ENCODE results near the gene JPH3.
"Not testable (repeated sequence)": the region's sequence is repeated elsewhere in the genome, so short reads cannot be mapped to it uniquely, and the experiment has no call there.

JPH3 gene

DNA sequence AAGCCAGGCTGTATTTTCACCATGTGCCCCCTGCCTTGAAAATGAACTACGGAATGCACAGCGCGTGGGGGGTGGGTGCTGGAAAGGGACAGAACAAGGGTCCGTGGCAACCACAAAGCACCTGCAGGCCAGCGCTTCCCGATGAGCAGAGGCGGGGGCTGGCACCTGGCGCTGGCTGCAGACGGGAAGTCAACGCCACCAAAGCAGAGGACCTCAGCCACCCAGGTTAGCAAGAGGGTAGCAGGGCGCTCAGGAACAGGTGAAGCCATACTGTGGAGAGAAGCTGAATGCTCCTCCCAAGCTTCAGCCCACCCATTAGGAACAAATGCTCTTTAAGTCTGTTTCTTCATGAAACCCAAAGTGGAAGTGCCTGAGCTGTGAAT is 98.8 kb downstream of the JPH3 start:
- DNase-seq: no peak

DNA sequence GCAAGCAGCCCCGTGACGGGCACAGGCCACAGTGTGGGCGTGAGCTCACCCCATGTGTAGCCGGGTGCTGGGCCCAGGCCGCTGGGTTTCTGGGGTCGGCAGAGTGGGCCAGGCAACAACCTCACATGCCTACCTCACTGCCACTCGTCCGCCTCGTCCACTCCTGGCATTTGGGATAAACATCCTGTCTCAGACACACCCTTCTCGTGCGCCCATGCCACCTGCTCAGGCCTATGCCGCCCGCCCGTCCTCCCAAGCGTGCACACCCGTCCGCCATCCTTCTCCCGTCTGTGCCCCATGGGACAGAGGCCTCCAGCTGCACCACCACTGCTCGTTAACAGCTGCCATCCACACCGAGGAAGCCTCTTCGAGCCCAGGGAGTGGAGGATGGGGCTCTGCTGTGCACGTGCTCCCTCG is 99.2 kb downstream of the JPH3 start:
- no peak for DNase-seq

DNA sequence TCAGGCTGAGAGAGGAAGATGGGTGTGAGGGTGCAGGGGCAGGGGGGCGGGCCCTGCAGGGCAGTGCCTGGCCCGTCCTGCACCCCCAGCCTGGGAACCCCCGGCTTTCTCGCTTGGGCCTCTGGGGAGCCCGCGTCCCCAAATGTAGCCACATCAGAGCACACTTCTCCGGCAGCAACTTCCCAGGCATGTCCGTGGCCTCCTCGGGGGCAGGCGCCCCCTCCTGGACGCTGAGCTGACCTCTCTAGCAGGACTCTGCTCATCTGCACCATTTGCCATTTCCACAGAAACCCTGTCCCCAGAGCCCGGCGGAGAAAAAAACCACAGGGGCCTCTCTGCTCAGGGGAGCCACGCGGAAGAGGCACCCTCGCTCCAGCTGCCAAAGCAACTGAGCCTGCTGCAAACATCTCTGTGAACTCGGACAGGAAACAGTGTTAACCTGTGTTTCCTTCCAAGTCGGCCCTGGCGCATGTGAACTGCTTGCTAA is 100.1 kb downstream of the JPH3 start:
- peak; percentile 58 for DNase-seq

DNA sequence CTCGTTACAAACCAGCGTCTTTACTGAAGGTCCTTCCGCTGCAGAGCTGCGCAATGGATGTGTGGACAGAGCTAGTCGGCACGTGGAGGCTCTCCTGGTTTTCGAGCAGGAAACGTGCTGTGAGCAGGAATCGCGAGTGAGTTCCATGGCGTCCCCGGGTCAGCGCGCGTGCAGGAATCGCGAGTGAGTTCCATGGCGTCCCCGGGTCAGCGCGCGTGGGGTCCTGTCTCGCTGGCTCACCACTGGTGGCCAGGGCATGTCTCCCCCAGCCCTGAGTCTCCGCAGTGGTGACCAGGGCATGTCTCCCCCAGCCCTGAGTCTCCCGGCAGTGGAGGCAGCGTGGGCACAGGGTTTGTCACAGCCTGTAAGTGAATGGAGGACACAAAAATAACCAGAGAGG is 100.8 kb downstream of the JPH3 start:
- DNase-seq: no peak

DNA sequence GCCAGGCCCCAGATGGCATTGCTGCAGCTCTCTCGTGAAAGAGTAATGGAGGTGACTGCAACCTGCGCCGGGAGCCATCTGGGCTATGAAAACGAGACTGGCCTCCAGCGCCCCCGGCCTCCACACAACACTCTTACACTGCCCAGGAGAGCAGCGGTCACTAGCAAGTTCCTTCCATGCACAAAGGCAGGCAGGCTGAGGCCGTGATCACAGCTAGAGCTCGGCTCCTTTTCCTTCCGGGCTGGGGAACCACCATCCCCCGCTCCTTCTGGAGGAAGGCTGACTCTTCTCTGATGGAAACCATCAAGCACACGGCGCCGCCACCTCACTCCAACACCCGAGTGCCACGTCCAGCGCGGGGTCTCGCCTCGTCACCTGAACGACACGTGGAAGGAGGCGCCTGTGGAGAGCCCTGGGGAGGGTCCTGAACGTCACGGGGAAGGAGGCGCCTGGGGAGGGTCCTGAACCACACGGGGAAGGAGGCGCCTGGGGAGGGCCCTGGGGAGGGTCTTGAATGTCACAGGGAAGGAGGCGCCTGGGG is 101.6 kb downstream of the JPH3 start:
- DNase-seq: no peak

DNA sequence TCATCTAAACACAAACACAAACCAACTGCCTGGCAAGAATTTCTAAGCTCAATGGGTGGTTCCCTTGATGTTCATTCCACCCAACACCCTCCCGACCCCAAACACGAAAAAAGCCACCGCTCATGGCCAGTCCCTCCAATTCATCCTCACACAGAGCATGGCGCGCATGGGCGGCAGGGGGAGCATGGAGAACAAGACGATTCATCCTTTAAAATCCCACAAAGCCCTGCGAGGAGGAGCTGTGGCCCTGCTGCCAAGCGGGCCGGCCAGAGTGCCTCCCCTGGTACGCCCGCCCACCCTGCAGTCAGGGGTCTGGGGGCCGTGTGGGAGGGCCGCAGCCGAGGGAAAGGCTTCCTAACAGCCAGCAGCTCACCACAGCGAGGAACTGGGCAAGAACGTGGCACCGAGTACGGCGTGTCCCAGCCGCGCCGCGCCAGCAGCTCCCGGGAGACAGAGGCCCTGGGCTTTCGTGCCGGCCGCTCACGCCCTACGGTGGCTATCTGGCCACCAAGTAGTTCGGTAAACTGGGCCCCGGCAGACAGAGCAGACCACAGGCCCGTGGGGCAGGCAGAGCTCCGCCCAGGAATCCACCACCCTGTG is 102.5 kb downstream of the JPH3 start:
- DNase-seq: no peak

DNA sequence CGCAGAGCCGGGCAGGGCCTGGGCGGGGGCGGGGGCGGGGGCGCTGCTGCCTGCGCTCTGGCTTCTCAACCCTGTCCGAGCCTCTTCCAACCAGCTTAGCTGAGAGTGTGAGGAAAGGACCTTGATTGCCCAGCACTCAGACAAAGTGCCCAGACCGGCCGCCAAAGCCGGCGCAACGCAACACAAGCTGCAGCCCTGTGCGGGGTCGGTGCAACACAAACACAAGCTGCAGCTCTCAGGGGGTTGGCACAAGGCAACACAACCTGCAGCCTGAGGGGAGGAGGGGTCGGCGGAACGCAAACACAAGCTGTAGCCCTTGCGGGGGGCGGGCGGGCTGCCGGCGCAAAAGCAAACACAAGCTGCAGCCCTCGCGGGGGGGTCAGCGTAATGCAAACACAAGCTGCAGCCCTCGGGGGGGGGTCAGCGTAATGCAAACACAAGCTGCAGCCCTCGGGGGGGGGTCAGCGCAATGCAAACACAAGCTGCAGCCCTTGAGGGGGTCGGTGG is 103.5 kb downstream of the JPH3 start:
- peak; percentile 22 for DNase-seq

DNA sequence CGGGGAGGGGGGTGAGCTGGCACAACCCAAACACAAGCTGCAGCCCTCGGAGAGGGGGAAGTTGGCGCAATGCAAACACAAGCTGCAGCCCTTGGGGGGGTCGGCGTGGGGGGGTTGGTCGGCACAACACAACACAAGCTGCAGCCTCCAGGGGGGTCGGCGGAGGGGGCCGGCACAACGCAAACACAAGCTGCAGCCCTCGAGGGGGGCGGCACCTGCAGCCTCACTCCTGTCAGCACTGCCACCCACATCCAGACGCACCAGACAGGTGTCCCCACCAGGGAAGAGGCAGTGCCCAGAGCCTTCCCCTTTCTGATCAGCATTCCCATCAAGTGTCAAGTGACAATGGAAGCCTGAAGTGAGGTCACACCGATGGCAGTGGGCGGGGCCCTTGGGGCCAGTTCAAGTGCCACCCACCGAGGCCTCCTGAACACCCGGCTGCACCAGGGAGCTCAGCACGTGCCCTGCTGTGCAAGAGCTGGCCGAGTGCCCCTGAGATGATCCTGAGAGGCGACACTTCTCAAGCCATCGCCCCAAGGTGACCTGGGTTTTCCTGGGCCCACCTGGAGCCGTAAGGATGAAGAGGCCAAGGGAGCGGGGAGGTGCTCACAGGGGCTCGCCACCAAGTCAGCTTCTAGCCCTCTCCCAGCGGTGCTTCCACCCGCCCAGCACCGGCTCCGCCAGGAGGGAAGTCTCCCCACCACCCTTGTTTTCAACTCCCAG is 104.1 kb downstream of the JPH3 start:
- peak; percentile 27 for DNase-seq

DNA sequence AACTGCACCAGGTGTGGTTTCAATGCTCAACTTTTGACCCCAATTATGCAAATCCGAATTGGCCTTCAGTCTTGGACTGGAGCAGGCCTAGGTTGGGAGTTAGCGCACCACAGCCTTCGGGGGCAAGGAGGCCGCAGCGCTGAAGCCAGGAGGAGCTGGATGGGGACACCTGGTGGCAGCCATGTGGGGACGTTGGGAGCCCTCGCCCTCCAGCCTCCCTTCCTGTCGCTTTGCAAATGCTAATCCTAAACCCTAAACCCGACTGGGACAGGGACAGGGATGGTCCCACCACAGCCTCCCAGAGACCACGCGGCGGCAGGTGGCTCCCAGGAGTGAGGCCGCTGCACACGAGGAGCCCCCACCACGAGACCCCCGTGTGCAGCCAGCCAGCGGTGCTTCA is 104.8 kb downstream of the JPH3 start:
- DNase-seq: no peak

DNA sequence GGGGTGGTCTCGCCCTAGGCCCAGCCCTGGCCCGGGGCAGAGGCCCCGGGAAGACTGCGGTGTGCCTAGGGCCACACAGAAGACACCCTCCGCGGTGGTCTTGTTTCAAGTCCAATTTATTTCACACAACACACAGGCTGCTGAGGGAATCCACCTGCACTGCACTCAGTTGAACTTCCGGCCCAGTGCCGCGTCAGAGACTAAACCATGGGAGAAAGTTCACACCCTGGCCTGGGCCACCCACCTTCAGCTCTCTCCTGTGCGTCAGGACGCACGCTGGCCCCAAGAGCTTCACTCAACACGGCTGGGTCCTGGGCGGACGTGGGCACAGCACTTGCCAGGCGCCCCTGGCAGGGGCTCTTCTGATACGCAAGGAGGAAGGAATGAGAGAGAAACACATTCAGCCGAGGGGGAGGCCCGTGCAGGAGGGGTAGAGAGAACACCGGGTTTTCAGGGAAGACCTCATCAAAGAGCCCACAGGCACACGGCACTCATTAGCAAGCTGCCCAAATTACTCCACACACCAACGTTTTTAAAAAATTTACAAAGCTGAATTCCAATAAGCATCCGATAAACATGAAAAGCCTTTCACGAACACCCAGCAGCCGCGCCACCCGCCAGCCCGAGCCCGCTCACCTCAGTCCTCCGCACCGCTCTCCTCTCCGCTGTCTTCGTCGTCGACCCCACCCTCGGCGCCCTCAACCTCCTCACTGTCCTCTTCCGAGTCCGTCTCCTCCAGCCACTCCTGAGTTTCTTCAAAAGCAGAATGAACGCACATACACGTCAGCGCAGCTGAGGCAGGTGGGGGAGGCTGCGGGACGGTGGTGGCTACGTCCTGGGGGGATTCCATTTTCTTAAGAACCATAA is 105.6 kb downstream of the JPH3 start:
- no peak for DNase-seq

DNA sequence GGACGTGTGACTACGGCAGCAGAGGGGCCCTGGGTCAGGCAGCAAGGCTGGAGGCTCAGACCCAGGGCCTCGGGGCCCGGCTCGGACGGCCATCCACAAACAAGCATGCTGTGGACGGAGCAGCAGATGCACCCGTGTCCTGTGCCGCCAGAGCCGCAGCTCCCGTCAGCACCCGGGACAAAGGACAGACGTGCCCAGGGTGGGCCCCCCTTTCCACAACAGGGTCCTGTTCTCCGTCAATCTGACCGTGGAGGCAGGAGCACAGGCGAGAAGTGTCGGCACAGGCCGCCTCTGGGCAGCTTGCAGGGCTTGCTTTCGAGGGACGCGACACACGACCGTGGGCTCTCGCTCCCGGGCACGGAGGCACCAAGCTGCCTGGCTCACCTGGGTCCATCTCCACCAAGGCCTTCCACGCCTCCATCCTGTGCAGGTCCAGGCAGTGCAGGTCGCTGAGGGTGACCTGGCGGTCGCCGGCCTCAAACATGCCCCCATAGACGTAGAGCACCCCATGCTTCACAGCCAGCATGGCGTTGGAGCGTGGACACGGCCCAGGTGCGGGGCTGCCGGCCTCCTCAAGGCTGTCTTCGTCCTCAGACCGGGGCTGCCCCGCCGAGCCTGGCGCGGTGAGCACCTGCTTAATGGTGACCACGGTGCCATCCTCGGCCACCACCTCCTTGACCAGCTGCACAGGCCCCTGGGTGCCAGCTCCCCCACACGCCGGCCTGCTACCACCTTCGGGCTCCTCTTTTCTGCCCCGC is 106.8 kb downstream of the JPH3 start:
- DNase-seq: no peak

DNA sequence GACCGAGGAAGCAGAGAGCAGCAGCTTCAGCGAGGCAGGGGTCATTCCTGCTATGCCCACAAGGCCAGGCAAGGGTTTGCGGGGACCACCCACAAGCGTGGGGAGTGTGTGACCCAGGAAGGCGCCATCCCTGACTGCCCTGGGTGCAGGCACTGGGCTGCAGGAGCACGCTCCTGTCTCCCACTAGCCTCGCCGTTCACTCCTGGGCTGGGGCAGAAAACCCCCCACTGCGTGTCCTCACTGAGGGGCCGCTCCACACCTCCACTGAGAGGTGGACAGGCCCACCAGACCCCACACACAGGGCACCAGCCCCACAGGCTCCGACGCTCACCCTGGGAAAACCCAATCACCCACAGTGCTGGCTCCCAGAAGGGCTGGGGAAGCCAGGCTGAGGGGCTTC is 107.4 kb downstream of the JPH3 start:
- no peak for DNase-seq

DNA sequence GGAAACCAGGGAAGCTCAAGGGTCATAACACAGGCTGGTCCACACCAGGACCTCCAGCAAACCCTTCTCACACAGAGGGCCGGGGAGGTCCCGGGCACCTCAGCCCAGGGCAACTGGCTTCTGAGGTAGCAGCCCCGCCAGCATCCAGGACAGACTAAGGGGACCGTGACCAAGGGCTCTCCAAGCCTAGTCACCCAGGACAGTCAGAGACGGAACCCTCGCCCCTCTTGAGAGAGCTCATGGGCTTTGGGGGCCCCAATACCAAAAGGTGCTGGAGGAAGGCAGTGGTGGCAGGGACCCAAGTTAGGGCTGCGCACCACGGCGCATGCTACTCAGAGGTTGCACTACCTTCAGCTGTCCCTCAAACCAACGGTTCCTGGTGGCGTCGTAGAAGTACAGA is 108.6 kb downstream of the JPH3 start:
- no peak for DNase-seq

DNA sequence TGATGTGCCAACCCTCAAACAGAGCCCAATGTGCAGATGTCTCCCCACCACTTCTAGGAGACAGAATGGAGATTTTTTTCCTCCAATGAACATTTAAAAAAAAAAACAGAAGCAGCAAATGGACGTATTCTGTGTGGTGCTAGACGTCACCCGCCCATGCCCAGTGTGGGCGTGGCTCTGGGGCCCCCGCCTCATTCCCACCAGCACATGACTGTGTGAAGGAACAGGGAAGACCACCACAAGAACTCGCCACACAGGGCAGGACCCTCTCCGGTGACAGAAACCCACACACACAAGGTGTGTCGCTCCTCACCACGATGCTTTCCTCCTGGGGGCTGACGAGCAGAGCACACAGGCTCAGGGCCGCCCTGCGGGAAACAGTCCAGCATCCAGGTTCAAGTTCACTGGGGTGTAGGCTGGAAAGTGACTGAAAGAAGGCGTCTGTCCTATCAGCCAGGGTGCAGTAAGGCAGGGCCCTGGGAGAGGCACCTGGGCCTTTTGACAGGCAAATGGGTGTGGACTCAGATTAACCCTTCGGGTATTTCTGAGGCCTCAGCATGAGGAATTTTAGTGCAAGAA is 110.0 kb downstream of the JPH3 start:
- DNase-seq: no peak

DNA sequence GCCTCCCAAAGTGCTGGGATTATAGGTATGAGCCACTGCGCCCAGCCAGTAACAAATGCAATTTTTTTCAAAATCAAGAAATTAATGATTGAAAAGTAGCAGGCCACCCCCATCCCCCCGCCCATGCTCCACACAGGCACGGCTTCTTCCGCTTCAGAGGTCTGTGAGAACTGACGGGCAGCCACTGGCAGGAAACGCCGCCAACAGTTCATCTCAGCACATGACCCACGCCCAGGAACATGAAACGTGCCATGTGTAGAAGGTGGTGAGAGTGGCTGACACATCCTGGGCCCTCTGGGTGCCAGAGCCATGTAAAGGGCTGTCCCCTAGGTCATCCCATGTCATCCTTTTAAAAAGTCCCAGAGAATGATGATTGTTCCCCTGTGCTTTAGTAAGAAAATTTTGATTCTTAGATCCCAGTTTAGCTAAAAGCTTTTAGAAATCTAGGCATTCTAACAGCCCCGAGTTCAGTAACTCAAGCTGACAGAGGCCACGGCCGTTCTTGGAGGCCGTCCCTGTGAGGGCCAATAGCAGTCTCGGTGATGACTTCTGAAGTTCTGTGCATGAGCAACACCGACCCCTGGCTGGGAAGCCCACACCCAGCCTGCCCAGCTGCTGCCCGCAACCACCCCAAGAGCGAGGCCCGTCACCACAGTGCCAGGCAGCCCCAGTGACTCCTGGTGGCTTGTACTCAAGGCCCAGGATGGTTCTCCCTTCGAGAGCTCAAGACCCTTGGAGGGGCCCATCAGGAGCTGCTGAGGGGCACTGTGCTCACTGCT is 111.3 kb downstream of the JPH3 start:
- no peak for DNase-seq

DNA sequence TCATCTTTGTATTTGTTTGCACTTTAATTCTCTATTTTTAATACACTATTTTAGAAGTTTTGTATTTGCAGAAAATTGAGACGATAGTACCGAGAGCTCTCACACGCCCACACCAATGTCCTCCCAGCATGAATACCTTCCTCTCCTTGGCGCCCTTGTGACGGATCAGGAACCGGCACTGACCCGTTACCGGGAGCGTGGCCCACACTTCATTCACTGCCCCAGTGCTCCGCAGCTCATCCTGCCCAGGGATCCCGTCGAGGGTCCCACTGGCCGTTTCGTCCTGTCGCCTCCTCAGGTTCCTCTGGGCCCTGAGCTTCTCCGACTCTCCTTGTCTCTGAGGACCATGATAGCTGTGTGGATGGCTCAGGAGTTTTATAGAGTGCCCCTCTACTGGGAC is 112.9 kb downstream of the JPH3 start:
- no peak for DNase-seq

DNA sequence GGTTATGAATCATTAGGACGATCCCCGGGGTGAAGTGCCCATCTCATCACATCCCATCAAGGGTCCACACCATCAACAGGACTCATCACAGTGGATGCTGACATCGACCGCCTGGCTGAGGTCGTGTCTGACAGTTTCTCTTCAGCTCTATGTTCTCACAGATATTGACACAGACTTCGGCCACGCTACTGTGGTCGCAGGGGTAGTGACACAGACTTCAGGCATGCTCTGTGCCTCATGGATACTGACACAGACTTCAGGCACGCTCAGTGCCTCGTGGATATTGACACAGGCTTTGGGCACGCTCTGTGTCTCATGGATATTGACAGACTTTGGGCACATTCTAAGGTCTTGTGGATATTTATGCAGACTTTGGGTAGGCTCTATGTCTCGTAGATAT is 113.3 kb downstream of the JPH3 start:
- no peak for DNase-seq

DNA sequence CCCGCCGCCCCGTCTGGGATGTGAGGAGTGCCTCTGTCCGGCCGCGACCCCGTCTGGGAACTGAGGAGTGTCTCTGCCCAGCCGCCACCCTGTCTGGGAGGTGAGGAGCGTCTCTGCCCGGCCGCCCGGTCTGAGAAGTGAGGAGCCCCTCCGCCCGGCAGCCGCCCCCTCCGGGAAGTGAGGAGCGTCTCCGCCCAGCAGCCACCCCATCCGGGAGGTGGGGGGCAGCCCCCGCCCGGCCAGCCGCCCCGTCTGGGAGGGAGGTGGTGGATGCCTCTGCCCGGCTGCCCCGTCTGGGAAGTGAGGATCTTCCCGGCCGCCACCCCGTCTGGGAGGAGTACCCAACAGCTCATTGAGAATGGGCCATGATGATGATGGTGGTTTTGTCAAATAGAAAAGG is 116.5 kb downstream of the JPH3 start:
- not testable (repeated sequence) for DNase-seq

DNA sequence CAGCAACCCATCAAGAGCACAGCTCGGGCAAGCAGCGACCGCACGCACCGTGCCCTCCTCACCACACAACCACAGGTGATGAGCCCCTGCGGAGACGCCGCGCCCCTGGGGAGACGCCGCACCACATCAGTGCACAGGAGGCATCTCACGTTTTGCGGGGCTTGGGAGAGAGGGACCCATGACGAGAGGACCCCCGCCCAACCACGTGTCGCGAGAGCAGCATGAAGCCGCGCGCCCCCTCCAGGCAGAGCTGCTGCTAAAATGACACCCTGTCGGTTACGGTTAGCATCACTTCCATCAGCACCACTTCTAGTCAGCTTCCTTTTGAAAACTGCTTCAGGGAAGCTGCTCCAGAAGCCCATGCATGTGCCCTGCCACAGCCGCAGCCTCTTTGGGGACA is 118.1 kb downstream of the JPH3 start:
- DNase-seq: no peak

DNA sequence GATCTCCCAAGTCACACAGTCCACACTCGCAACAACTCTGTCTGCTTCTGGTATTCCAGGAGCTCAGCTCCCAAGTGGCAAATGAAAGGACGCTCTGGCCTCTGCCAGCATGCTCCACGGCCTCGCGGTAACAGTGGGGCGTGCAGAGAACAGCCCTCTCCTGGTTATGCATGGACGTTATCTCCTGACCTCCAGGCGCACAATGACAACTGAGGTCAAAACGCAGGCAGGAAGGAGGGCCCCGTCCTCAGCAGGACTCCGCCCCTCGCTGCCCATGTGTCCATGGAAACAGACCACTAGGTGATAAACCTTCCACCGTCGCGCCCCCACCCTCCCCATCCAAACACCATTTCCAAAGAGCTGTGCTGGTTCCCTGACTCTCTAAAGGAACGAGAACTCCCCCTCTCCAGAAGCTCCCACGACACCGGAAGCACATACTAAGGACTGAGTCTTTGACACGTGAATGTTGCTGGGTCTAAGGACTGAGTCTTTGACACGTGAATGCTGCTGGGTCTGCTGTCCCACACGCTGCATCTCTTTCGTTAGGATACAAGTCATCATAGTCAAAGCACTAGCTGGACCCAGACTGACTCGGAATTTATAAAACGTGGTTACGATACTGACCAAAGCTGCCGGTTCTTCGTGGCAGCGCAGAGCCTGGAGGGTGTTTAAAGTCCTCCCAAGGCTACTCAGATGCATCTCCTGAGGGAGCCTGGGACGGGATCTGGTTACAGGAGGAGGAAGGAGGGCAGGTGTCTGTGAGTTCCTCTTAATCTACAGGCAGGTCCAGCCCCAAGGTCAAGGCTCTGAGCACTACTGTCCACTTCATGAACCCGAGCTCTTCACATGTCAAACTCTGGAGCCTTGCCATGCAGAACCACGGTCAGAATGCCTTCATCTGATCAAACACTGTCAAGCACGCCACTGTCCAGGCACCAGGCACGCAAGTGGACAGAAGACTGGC is 119.6 kb downstream of the JPH3 start:
- no peak for DNase-seq
